HG02678 (cell line): ENCODE results near the gene GJB2.

ENCODE experiments used
- ATAC-seq: cut with Tn5 transposase; IDR thresholded peaks from one replicate; pipeline ENCODE4 v1.9.1; 2021; ENCODE audit warnings: mild to moderate bottlenecking, moderate library complexity; ENCODE audit not compliant: unreplicated experiment

The GJB2 gene

GRCh38 chr13:20193162-20193906 is 596 bp upstream of the GJB2 start:
- no peak for ATAC-seq

- no peak for ATAC-seq
Measured at GRCh38 chr13:20192158-20192835, 441 bp downstream of the GJB2 start.

- no peak for ATAC-seq
Measured at GRCh38 chr13:20191311-20192157, 1.2 kb downstream of the GJB2 start.

GRCh38 chr13:20190481-20191310 is 2.0 kb downstream of the GJB2 start:
- no peak for ATAC-seq

GRCh38 chr13:20190076-20190475 is 2.7 kb downstream of the GJB2 start:
- ATAC-seq, result no peak

- ATAC-seq, result no peak
Measured at GRCh38 chr13:20188667-20189553, 3.8 kb downstream of the GJB2 start.

GRCh38 chr13:20186771-20187170 is 6.0 kb downstream of the GJB2 start:
- no peak for ATAC-seq

- no peak for ATAC-seq
Measured at GRCh38 chr13:20185366-20186056, 7.2 kb downstream of the GJB2 start.

- peak; percentile 77 for ATAC-seq
Measured at GRCh38 chr13:20182231-20182846, 10.4 kb downstream of the GJB2 start.

GRCh38 chr13:20181188-20181587 is 11.6 kb downstream of the GJB2 start:
- ATAC-seq, result no peak

GRCh38 chr13:20178156-20178555 is 14.6 kb downstream of the GJB2 start:
- ATAC-seq, result no peak

- no peak for ATAC-seq
Measured at GRCh38 chr13:20177049-20177831, 15.5 kb downstream of the GJB2 start.

- ATAC-seq, result no peak
Measured at GRCh38 chr13:20175907-20176652, 16.7 kb downstream of the GJB2 start.

GRCh38 chr13:20175406-20175794 is 17.3 kb downstream of the GJB2 start:
- no peak for ATAC-seq

- ATAC-seq, result peak; percentile 94
Measured at GRCh38 chr13:20174656-20175405, 17.9 kb downstream of the GJB2 start.

- no peak for ATAC-seq
Measured at GRCh38 chr13:20173116-20173746, 19.5 kb downstream of the GJB2 start.
